ENCODE results near the gene RIT2.

GRCh38 chr18:42792731-42793130 is 322.8 kb downstream of the RIT2 start:
- TF ChIP-seq CTCF (IDR thresholded peaks at IDR 0.05), result no peak
- no peak for TF ChIP-seq POLR2A (IDR thresholded peaks at IDR 0.05)

Measured in heart left ventricle (tissue), 13 donors.